Stimulated activated naive B cell treated with anti-CD40 and anti-IgM and Interleukin-4, amounts not matched to agents 10 μg/mL and 1 μg/mL and 100 μg/mL, for 72 hours (primary cell): ENCODE results near the gene DNAJC16.
"Not testable (repeated sequence)": the region's sequence is repeated elsewhere in the genome, so short reads cannot be mapped to it uniquely, and the experiment has no call there.

Experiments used
- ATAC-seq, 2 donors: fragments of 150-1000 bp; cut with Tn5 transposase; replicated peaks; 2 replicates each; pipeline ENCODE4 v1.10.0; 2021; ENCODE audit warnings: moderate library complexity in 1 of 2
- DNase-seq: peaks from one replicate; pipeline ENCODE4 v3.0.0; 2021
- H3K27ac Mint-ChIP-seq: one replicate; pipeline ENCODE4 v1.8.0; 2022; ENCODE audit warnings: mild to moderate bottlenecking, mixed read lengths
- H3K27me3 Mint-ChIP-seq, 2 donors: one replicate each; pipeline ENCODE4 v1.8.0; 2022; ENCODE audit warnings: mixed read lengths in 2 of 2
- H3K36me3 Mint-ChIP-seq, 2 donors: one replicate each; pipeline ENCODE4 v1.8.0; 2022; ENCODE audit warnings: mixed read lengths in 2 of 2, mild to moderate bottlenecking in 1 of 2
- H3K4me1 Mint-ChIP-seq, 2 donors: one replicate each; pipeline ENCODE4 v1.8.0; 2022; ENCODE audit warnings: mixed read lengths in 2 of 2, mild to moderate bottlenecking in 1 of 2
- H3K4me3 Mint-ChIP-seq, 2 donors: one replicate each; pipeline ENCODE4 v1.8.0; 2022; ENCODE audit warnings: mild to moderate bottlenecking in 2 of 2, mixed read lengths in 2 of 2, moderate library complexity in 1 of 2
- H3K9me3 Mint-ChIP-seq, 2 donors: one replicate each; pipeline ENCODE4 v1.8.0; 2022; ENCODE audit warnings: mixed read lengths in 2 of 2, mild to moderate bottlenecking in 1 of 2

Gene DNAJC16

GRCh38 chr1:15492596-15492995 is 34.1 kb upstream of the DNAJC16 start:
- no peaks in the 10 kb centered on the region for H3K4me1 Mint-ChIP-seq
- no peaks in the 10 kb centered on the region for H3K27me3 Mint-ChIP-seq
- DNase-seq (no peak), ATAC-seq (no peak)
- no peak overlapping the region for H3K27ac Mint-ChIP-seq
- no peak overlapping the region for H3K4me3 Mint-ChIP-seq
- H3K36me3 Mint-ChIP-seq: peaks cover 43 to 45% of the 10 kb centered on the region in 2 donors
- peaks cover 0 to under 1% of the 10 kb centered on the region in 2 donors for H3K9me3 Mint-ChIP-seq

GRCh38 chr1:15493869-15494390 is 32.7 kb upstream of the DNAJC16 start:
- H3K27me3 Mint-ChIP-seq: no peaks in the 10 kb centered on the region
- H3K27ac Mint-ChIP-seq: peak overlapping the region; percentile 34
- no peak overlapping the region for H3K4me3 Mint-ChIP-seq
- DNase-seq: no peak
- peaks cover 45 to 49% of the 10 kb centered on the region in 2 donors for H3K36me3 Mint-ChIP-seq
- ATAC-seq: no peak
- H3K4me1 Mint-ChIP-seq: no peaks in the 10 kb centered on the region
- peaks cover 0 to 3% of the 10 kb centered on the region in 2 donors for H3K9me3 Mint-ChIP-seq

- H3K27ac Mint-ChIP-seq: no peak overlapping the region
- H3K36me3 Mint-ChIP-seq: peaks cover 21 to 33% of the 10 kb centered on the region in 2 donors
- no peaks in the 10 kb centered on the region for H3K4me1 Mint-ChIP-seq
- no peak for DNase-seq
- H3K9me3 Mint-ChIP-seq: peaks cover 0 to 3% of the 10 kb centered on the region in 2 donors
- H3K4me3 Mint-ChIP-seq: no peak overlapping the region
- ATAC-seq: no peak
- no peaks in the 10 kb centered on the region for H3K27me3 Mint-ChIP-seq
Measured at GRCh38 chr1:15500184-15501178, 26.2 kb upstream of the DNAJC16 start.

GRCh38 chr1:15501208-15502032 is 25.2 kb upstream of the DNAJC16 start:
- no peak overlapping the region for H3K4me3 Mint-ChIP-seq
- no peak overlapping the region for H3K27ac Mint-ChIP-seq
- ATAC-seq: peak; percentile 83 to 84

GRCh38 chr1:15504436-15504835 is 22.2 kb upstream of the DNAJC16 start:
- H3K36me3 Mint-ChIP-seq: peaks cover 26 to 28% of the 10 kb centered on the region in 2 donors
- peaks cover 3 to 6% of the 10 kb centered on the region in 2 donors for H3K4me1 Mint-ChIP-seq
- no peak overlapping the region for H3K27ac Mint-ChIP-seq
- ATAC-seq (no peak), DNase-seq (no peak)
- H3K9me3 Mint-ChIP-seq: no peaks in the 10 kb centered on the region
- no peaks in the 10 kb centered on the region for H3K27me3 Mint-ChIP-seq
- H3K4me3 Mint-ChIP-seq: no peak overlapping the region

More at GRCh38 chr1:15501208-15502032, 25.2 kb upstream of the DNAJC16 start:
- Mint-ChIP-seq H3K9me3 (peaks cover 0 to 3% of the 10 kb centered on the region in 2 donors), H3K36me3 (peaks cover 17 to 28% of the 10 kb centered on the region in 2 donors), H3K4me1 (no peaks in the 10 kb centered on the region), H3K27me3 (no peaks in the 10 kb centered on the region)
- peak; percentile 21 for DNase-seq

- no peak overlapping the region for H3K4me3 Mint-ChIP-seq
- H3K9me3 Mint-ChIP-seq: no peaks in the 10 kb centered on the region
- DNase-seq: no peak
- H3K4me1 Mint-ChIP-seq: peaks cover 6 to 14% of the 10 kb centered on the region in 2 donors
- peaks cover 26 to 29% of the 10 kb centered on the region in 2 donors for H3K36me3 Mint-ChIP-seq
- no peaks in the 10 kb centered on the region for H3K27me3 Mint-ChIP-seq
- no peak overlapping the region for H3K27ac Mint-ChIP-seq
- ATAC-seq: no peak
Measured at GRCh38 chr1:15506831-15507230, 19.8 kb upstream of the DNAJC16 start.

- Mint-ChIP-seq H3K27me3 (no peaks in the 10 kb centered on the region), H3K4me1 (peaks cover 6 to 14% of the 10 kb centered on the region in 2 donors), H3K27ac (no peak overlapping the region), H3K36me3 (peaks cover 30 to 31% of the 10 kb centered on the region in 2 donors), H3K4me3 (no peak overlapping the region), H3K9me3 (no peaks in the 10 kb centered on the region)
- DNase-seq (no peak), ATAC-seq (no peak)
Measured at GRCh38 chr1:15507278-15507677, 19.4 kb upstream of the DNAJC16 start.

GRCh38 chr1:15508700-15509487 is 17.8 kb upstream of the DNAJC16 start:
- Mint-ChIP-seq H3K36me3 (peaks cover 34 to 40% of the 10 kb centered on the region in 2 donors), H3K4me1 (peaks cover 6 to 14% of the 10 kb centered on the region in 2 donors), H3K9me3 (no peaks in the 10 kb centered on the region), H3K4me3 (no peak overlapping the region), H3K27ac (no peak overlapping the region), H3K27me3 (no peaks in the 10 kb centered on the region)
- ATAC-seq (no peak), DNase-seq (no peak)

- Mint-ChIP-seq H3K36me3 (peaks cover 39 to 40% of the 10 kb centered on the region in 2 donors), H3K4me3 (no peak overlapping the region), H3K27ac (no peak overlapping the region), H3K9me3 (no peaks in the 10 kb centered on the region), H3K4me1 (peaks cover 6 to 21% of the 10 kb centered on the region in 2 donors), H3K27me3 (no peaks in the 10 kb centered on the region)
- no peak for DNase-seq
- ATAC-seq: no peak
Measured at GRCh38 chr1:15509586-15509985, 17.1 kb upstream of the DNAJC16 start.

- H3K4me1 Mint-ChIP-seq: peaks cover 15 to 32% of the 10 kb centered on the region in 2 donors
- no peak overlapping the region for H3K4me3 Mint-ChIP-seq
- H3K9me3 Mint-ChIP-seq: no peaks in the 10 kb centered on the region
- ATAC-seq (no peak), DNase-seq (no peak)
- H3K27me3 Mint-ChIP-seq: no peaks in the 10 kb centered on the region
- peak overlapping the region; percentile 2 for H3K27ac Mint-ChIP-seq
- peaks cover 42 to 46% of the 10 kb centered on the region in 2 donors for H3K36me3 Mint-ChIP-seq
Measured at GRCh38 chr1:15510611-15511405, 15.8 kb upstream of the DNAJC16 start.

GRCh38 chr1:15513192-15513591 is 13.5 kb upstream of the DNAJC16 start:
- Mint-ChIP-seq H3K4me1 (peaks cover 15 to 42% of the 10 kb centered on the region in 2 donors), H3K27me3 (no peaks in the 10 kb centered on the region), H3K36me3 (peaks cover 47 to 61% of the 10 kb centered on the region in 2 donors), H3K4me3 (no peak overlapping the region), H3K9me3 (no peaks in the 10 kb centered on the region), H3K27ac (no peak overlapping the region)
- ATAC-seq (no peak), DNase-seq (no peak)

GRCh38 chr1:15513919-15514318 is 12.7 kb upstream of the DNAJC16 start:
- Mint-ChIP-seq H3K9me3 (no peaks in the 10 kb centered on the region), H3K4me1 (peaks cover 14 to 41% of the 10 kb centered on the region in 2 donors), H3K36me3 (peaks cover 48 to 65% of the 10 kb centered on the region in 2 donors), H3K4me3 (no peak overlapping the region), H3K27ac (no peak overlapping the region), H3K27me3 (no peaks in the 10 kb centered on the region)
- DNase-seq (no peak), ATAC-seq (no peak)

- not testable (repeated sequence) for H3K4me3 Mint-ChIP-seq, DNase-seq, H3K27ac Mint-ChIP-seq, H3K27me3 Mint-ChIP-seq, H3K9me3 Mint-ChIP-seq
- H3K4me1 Mint-ChIP-seq: peaks cover 14 to 36% of the 10 kb centered on the region in 2 donors
- ATAC-seq: peak; percentile 12 to 25
- H3K36me3 Mint-ChIP-seq: peaks cover 46 to 65% of the 10 kb centered on the region in 2 donors
Measured at GRCh38 chr1:15514557-15514956, 12.1 kb upstream of the DNAJC16 start.
